Peyer's patch (tissue), 4 donors: ENCODE data around the gene PPP1R16B. TPM values are rescaled to one million over a fixed set of nuclear protein-coding genes. Genes with fewer than 3 reads are reported as not detected.

Experiments used
- DNase-seq, 3 donors: peaks; one replicate each; pipeline ENCODE4 v3.0.0-alpha.2; 2017 to 2019
- H3K27ac ChIP-seq, 4 donors: fragments of 200-600 bp; sonication (generic); one replicate each; pipeline ENCODE4 v1.5.1; 2016 to 2019
- H3K27me3 ChIP-seq, 2 donors: fragments of 200-600 bp; sonication (generic); one replicate each; pipeline ENCODE4 v1.5.1; 2019
- H3K36me3 ChIP-seq, 3 donors: fragments of 200-600 bp; sonication (generic); one replicate each; pipeline ENCODE4 v1.5.1; 2016 to 2019
- H3K4me1 ChIP-seq, 4 donors: fragments of 200-600 bp; sonication (generic); one replicate each; pipeline ENCODE4 v1.5.1; 2016 to 2019
- H3K4me3 ChIP-seq, 4 donors: fragments of 200-600 bp; sonication (generic); 1 replicate in 3 of 4; 2 replicates in 1 of 4; pipeline ENCODE4 v1.5.1; 2016 to 2019; ENCODE audit warnings: mild to moderate bottlenecking in 1 of 4
- H3K9me3 ChIP-seq, 4 donors: fragments of 200-600 bp; sonication (generic); one replicate each; pipeline ENCODE4 v1.5.1; 2016 to 2019; ENCODE audit warnings: mild to moderate bottlenecking in 1 of 4
- POLR2A ChIP-seq, 2 donors: fragments of 450-650 bp; IDR thresholded peaks; one replicate each; pipeline ENCODE4 v1.5.1; 2017; ENCODE audit warnings: antibody characterized with exemption in 2 of 2, mild to moderate bottlenecking in 2 of 2, moderate library complexity in 2 of 2
- total RNA-seq, 4 donors: library from RNA; depleted of rRNA; stranded (reverse); fragments of >200 nt; gene quantifications; one replicate each; pipeline ENCODE4 v1.1.0, GENCODE V29; 2016
- TF ChIP-seq, protein P1 (sequence below), 6 experiments: fragments of 450-650 bp in 4 of 6; fragments of 200-600 bp in 2 of 6; sonication (generic) in 1 of 6; IDR thresholded peaks; one replicate each; pipeline ENCODE4 v1.5.1; 2017 to 2019; ENCODE audit warnings: antibody characterized with exemption in 6 of 6, mild to moderate bottlenecking in 3 of 6, moderate library complexity in 1 of 6

Gene PPP1R16B
- total RNA-seq, 4 donors from 2014 or later = 3.2 to 41.3 (median 7.2) TPM

DNA sequence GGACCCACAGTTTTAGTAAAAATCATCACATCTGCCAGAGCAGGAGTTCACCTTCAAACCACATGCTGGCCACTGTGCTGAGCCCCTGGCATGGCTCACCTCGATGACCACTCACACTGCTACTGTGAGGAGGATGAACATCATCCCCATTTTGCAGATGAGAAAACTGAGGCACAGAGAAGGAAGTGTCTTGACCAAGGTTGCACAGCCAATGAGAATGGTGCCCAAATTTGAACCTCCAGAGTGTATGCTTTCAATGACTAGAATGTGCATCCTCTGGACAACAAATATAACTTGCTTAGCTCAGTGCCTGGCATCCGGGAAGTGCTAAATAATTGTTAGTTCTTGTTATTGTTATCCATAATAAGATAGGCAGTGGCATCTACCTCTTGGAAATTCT is 83.6 kb downstream of the PPP1R16B start:
- no peaks in the 10 kb centered on the region for H3K36me3 ChIP-seq
- H3K9me3 ChIP-seq = no peaks in the 10 kb centered on the region
- no peak for TF ChIP-seq POLR2A (IDR thresholded peaks at IDR 0.05)
- TF ChIP-seq, protein P1, sequence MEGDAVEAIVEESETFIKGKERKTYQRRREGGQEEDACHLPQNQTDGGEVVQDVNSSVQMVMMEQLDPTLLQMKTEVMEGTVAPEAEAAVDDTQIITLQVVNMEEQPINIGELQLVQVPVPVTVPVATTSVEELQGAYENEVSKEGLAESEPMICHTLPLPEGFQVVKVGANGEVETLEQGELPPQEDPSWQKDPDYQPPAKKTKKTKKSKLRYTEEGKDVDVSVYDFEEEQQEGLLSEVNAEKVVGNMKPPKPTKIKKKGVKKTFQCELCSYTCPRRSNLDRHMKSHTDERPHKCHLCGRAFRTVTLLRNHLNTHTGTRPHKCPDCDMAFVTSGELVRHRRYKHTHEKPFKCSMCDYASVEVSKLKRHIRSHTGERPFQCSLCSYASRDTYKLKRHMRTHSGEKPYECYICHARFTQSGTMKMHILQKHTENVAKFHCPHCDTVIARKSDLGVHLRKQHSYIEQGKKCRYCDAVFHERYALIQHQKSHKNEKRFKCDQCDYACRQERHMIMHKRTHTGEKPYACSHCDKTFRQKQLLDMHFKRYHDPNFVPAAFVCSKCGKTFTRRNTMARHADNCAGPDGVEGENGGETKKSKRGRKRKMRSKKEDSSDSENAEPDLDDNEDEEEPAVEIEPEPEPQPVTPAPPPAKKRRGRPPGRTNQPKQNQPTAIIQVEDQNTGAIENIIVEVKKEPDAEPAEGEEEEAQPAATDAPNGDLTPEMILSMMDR (IDR thresholded peaks at IDR 0.05) = no peak
- peaks cover 0 to 20% (median 13%) of the 10 kb centered on the region in 4 donors for H3K4me1 ChIP-seq
- no peak overlapping the region for H3K27ac ChIP-seq
- DNase-seq = no peak
- H3K4me3 ChIP-seq = no peak overlapping the region
- H3K27me3 ChIP-seq = peaks cover 0 to 3% of the 10 kb centered on the region in 2 donors

DNA sequence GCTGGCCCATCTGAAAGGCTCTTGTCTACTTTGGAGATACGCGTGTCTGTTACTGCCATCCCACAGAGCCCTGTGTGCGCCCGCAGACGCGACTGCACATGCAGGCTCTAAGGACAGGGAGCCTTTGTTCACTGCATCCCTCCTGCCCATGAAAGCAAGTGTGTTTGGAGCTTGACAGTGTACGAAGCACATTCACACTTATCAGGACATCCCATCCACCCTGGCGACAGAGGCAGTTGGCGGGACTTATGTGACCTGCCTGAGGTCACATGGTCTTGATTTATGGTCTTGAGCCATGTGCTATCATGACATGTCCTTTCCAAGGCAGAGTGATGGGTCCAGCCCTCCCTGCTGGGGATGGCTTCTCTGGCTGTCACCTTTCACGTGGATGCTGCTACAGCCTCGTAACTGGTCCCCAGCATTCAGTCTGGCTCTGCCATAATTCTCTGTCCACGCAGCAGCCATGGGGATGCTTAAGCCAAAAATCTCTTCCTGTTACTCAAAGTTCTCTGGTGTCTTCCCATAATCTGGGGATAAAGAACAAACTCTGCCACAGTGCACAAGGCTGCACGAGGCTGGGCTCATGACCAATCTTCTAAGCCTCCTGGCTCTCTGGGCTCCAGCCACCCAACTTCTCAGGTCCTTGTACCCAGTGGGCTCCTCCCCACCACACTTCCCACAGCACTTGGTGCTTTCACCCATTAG is 84.4 kb downstream of the PPP1R16B start:
- TF ChIP-seq, protein P1 (IDR thresholded peaks at IDR 0.05) = no peak
- no peak for TF ChIP-seq POLR2A (IDR thresholded peaks at IDR 0.05)
- H3K4me1 ChIP-seq = peaks cover 0 to 17% (median 12%) of the 10 kb centered on the region in 4 donors
- DNase-seq = no peak
- H3K27me3 ChIP-seq = peaks cover 0 to 3% of the 10 kb centered on the region in 2 donors
- H3K4me3 ChIP-seq = no peak overlapping the region
- H3K27ac ChIP-seq = peak overlapping the region in 1 of 4 donors; percentile 83
- H3K9me3 ChIP-seq = no peaks in the 10 kb centered on the region
- no peaks in the 10 kb centered on the region for H3K36me3 ChIP-seq

DNA sequence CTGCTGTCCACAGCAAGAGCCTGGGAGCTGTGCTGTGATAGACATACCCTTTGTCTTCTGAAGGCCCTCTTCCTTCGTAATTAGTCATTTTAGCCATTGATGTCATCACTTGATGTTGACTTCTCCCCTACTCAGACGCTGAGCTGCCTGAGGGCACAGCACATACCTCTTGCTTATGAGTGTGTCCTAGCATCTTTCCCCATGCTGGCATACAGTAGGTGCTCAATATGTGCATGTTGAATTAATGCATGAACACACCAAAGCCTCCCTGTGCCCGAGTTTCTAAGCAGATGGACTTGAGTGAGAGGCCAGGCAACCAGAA is 85.0 kb downstream of the PPP1R16B start:
- H3K27me3 ChIP-seq = peaks cover 0 to 3% of the 10 kb centered on the region in 2 donors
- H3K4me3 ChIP-seq = no peak overlapping the region
- no peak for TF ChIP-seq POLR2A (IDR thresholded peaks at IDR 0.05)
- TF ChIP-seq, protein P1 (IDR thresholded peaks at IDR 0.05) = no peak
- no peaks in the 10 kb centered on the region for H3K9me3 ChIP-seq
- H3K4me1 ChIP-seq = peaks cover 0 to 17% (median 12%) of the 10 kb centered on the region in 4 donors
- H3K27ac ChIP-seq = peak overlapping the region in 1 of 4 donors; percentile 83
- DNase-seq = no peak
- no peaks in the 10 kb centered on the region for H3K36me3 ChIP-seq

GRCh38 chr20:38892091-38892981 is 86.8 kb downstream of the PPP1R16B start:
- H3K4me1 ChIP-seq = peaks cover 0 to 17% (median 12%) of the 10 kb centered on the region in 4 donors
- H3K4me3 ChIP-seq = no peak overlapping the region
- H3K27ac ChIP-seq = peak overlapping the region in 3 of 4 donors; percentile 11 to 83 (median 55)
- H3K9me3 ChIP-seq = no peaks in the 10 kb centered on the region
- peak in 2 of 3 donors; percentile 45 to 59 for DNase-seq
- no peak for TF ChIP-seq POLR2A (IDR thresholded peaks at IDR 0.05)
- no peaks in the 10 kb centered on the region for H3K36me3 ChIP-seq
- H3K27me3 ChIP-seq = peaks cover 0 to 3% of the 10 kb centered on the region in 2 donors

- Histone ChIP-seq H3K9me3 (no peaks in the 10 kb centered on the region), H3K27ac (peak overlapping the region; percentile 18 to 83 (median 40)), H3K4me1 (peaks cover 0 to 17% (median 12%) of the 10 kb centered on the region in 4 donors), H3K4me3 (peak overlapping the region in 1 of 4 donors; percentile 16), H3K27me3 (peaks cover 0 to 3% of the 10 kb centered on the region in 2 donors), H3K36me3 (no peaks in the 10 kb centered on the region)
- peak in 1 of 3 donors; percentile 39 for DNase-seq
- TF ChIP-seq, protein P1 (IDR thresholded peaks at IDR 0.05) = no peak
- TF ChIP-seq POLR2A (IDR thresholded peaks at IDR 0.05) = no peak
These were observed 87.6 kb downstream of the PPP1R16B start for GRCh38 chr20:38893056-38893564.
